GM21619 (cell line): ENCODE measurements around the gene ZDHHC24.

Experiments
- ATAC-seq: cut with Tn5 transposase; IDR thresholded peaks from one replicate; pipeline ENCODE4 v1.9.1; 2021; ENCODE audit not compliant: unreplicated experiment

ZDHHC24 gene

GRCh38 chr11:66567787-66568123 lies 21.9 kb upstream of the ZDHHC24 start:
- ATAC-seq = no peak

DNA sequence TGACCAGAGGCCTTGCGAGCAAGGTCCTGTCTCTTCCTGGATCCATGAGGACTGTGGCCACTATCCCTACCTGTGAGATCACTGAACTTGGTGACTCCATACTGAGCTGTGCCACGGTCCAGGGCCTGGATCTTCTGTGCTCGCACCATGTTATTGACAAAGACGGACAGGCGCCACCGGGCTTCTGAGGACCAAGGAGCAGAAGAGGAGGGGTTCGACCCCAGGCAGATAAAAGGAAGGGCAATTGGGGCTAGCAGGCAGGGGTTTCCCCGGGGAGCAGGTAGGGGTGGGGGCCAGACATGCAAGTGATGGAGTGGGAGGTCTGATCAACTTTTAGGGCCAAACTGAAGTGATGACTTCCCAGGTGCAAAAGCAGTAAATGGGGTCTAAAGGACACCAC lies 20.4 kb upstream of the ZDHHC24 start:
- no peak for ATAC-seq

DNA sequence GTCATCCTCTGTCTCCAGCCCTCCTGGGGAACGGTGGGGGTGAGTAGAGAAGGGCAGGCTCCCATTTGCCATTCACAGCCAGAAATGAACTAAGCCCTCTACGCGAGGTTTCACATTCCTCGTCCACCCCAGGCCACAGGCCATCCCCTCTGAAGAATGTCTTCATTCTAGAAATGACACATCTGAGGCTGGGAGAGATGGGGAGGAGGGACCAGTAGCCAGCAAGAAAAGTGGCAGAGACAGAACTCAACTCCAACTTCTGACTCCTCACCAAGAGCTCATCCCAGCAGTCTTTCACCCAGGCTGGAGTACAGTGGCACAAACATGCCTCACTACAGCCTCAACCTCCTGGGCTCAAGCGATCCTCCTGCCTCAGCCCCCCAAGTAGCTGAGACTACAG lies 19.1 kb upstream of the ZDHHC24 start:
- no peak for ATAC-seq

GRCh38 chr11:66564538-66564937 lies 18.7 kb upstream of the ZDHHC24 start:
- no peak for ATAC-seq

GRCh38 chr11:66563832-66564231 lies 18.0 kb upstream of the ZDHHC24 start:
- ATAC-seq = no peak

- no peak for ATAC-seq
Measured at GRCh38 chr11:66562907-66563583, 17.2 kb upstream of the ZDHHC24 start.

DNA sequence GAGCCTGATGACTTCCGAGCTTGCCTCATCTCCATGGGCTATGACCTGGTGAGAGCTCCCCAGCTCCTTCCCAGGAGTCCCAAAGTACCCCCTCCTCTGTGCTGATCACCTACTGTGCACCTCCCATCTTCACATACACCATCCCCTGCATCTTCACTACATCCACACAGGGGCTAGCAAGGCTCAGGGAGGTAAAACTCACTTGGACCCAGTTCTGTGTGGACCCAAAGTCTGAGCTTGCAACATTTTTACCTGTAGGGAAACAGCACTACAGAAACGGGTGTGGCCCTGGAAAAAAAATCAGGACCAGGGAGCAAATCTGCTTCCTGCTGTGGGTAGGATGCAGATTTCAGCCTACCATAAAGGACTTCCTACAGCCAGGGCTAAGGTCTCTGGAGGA lies 16.4 kb upstream of the ZDHHC24 start:
- ATAC-seq = no peak

DNA sequence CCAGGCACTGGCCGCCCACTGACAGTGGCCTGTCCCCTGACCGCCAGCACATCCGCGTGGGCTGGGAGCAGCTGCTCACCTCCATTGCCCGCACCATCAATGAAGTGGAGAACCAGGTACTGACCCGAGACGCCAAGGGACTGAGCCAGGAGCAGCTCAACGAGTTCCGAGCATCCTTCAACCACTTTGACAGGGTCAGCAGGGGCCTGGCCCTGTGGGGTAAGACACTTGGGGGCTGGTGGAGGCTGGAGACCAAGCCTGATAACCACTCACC lies 16.1 kb upstream of the ZDHHC24 start:
- ATAC-seq = no peak

- no peak for ATAC-seq
Measured at GRCh38 chr11:66561178-66561974, 15.5 kb upstream of the ZDHHC24 start.

DNA sequence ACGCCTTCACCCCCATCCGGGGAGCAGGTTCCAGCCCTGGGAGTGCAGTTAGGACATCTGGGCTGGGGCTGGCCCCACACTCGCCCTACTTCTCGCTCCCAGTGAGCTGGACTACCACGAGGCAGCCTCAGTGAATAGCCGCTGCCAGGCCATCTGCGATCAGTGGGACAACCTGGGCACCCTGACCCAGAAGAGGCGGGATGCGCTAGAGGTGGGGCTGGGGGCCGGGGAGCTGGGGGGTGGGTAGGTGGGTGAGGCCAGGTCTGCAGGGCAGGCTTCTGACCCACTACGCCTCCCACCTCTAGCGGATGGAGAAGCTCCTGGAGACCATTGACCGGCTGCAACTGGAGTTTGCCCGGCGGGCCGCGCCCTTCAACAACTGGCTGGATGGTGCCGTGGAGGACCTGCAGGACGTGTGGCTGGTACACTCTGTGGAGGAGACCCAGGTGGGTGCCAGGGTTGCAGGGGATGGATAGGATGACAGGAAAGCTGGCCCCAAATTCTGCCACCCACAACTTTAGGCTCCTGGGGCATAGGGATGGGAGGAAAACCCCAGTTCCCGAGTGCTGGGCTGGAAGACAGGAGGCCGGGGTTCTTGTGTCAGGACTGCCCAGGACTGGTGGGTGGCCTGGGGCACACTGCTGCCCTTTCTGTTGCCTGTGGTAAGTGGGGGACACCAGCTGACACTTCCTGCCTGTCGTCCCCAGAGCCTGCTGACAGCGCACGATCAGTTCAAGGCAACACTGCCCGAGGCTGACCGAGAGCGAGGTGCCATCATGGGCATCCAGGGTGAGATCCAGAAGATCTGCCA lies 14.2 kb upstream of the ZDHHC24 start:
- no peak for ATAC-seq

- no peak for ATAC-seq
Measured at GRCh38 chr11:66559142-66559865, 13.5 kb upstream of the ZDHHC24 start.

GRCh38 chr11:66557733-66558326 lies 12.0 kb upstream of the ZDHHC24 start:
- ATAC-seq = no peak

GRCh38 chr11:66556086-66556485 lies 10.2 kb upstream of the ZDHHC24 start:
- no peak for ATAC-seq

GRCh38 chr11:66555416-66555815 lies 9.6 kb upstream of the ZDHHC24 start:
- ATAC-seq = no peak

- ATAC-seq = no peak
Measured at GRCh38 chr11:66554602-66555001, 8.8 kb upstream of the ZDHHC24 start.

DNA sequence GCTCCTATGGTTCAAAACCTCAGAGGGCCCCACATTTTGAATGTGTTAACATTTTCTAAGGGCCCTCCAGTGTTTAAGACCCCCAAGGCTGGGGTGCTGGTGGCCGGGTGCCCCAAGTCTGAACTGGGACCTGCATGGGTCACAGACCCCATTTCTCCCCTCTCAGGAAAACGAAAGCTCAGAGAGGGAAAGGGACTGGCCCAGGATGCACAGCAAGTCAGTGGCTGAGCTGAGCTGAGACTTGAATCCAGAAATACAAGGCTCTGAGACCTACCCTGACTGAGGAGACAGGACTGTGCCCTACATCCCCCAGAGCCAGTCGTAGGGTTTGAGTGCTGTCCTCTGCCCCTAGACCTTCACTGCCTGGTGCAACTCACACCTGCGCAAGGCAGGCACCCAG lies 5.0 kb upstream of the ZDHHC24 start:
- no peak for ATAC-seq

- no peak for ATAC-seq
Measured at GRCh38 chr11:66549696-66550095, 3.8 kb upstream of the ZDHHC24 start.

DNA sequence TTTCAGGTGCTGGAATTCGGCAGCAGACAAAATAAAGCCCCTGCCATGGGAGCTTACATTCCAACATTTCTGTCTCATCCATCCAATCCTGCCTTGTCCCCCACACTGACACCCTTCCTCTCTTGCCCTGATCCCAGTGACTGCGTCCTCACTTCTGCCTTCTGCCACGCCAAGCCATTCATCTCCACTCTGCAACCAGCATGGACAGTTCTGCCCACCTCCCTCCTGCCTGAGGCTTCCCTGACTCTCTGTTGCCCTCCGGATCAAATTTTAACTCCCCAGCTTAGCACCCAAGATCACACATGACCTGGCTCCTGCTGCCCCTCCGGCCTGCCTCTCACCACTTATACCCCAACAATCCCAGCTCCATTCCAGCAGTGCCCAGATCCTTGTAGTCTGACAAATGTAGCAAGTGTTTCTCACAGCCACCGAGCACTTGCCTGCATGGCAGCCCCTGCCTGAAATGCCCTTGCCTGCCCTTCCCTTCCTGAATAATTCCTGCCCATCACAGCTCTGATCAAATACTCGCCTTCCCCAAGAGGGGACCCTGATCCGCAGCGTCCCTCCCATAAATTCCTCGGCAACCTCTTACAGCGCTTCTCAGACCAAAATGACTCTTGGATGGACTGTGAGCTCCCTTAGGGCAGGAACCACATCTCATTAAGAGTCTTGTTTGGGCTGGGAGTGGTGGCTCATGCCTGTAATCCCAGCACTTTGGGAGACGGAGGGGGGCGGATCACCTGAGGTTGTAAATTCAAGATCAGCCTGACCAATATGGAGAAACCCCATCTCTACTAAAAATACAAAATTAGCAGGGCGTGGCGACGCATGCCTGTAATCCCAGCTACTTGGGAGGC lies 3.2 kb upstream of the ZDHHC24 start:
- no peak for ATAC-seq

- no peak for ATAC-seq
Measured at GRCh38 chr11:66548041-66548440, 2.2 kb upstream of the ZDHHC24 start.

DNA sequence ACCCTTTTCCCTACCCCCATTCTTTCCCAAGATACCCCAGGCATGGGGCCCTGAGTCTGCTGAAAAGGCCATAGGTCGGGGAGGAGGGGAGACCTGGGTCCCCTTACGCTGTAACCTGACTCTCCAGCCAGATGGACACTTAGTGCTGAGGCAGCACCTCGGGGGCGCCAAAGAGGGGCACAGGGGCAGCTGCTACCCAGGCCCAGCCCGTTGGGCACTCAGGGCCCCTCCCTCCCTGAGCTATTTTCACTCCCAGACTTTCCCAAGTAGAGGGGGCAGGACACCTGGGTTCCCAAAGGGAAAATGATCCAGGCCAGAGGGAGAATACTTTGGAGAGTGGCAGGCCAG lies 1.8 kb upstream of the ZDHHC24 start:
- ATAC-seq = no peak
